ENCODE measurements around the gene ATP2C2. TPM values are rescaled to one million over a fixed set of nuclear protein-coding genes. Genes with fewer than 3 reads are reported as not detected.

Gene ATP2C2
- total and polyA plus RNA-seq, 8 donors, result 1.1 to 141 (median 4.2) TPM; not detected in 2

DNA sequence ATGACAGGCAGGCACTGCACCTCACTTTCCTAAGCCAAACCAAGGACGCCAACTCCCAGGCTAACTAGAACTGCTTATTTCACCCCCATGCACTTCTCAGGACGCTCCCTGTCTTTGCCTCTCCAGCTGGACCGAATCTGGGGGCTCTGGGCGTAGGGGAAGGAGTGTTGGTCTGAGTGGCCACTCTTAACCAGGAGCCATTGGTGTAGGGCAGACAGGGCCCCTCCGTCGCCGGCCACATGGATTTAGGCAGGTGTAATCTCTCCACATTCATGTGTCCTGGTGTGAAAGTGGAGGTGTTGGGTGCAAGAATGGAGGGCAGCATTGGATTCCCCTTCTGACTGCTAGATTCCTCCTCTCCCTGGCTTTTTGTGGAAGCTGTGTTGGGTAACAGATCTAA is 9.8 kb downstream of the ATP2C2 start:
- H3K27me3 ChIP-seq, result no peaks in the 10 kb centered on the region
- no peak for DNase-seq
- intact Hi-C loops (cut with DNase I; ENCODE audit: low total_unique reads), result no loop called here
- no peaks in the 10 kb centered on the region for H3K9me3 ChIP-seq
- 85 to 92% (median 89%) methylated on average over 7 of the region's 7 CpGs for WGBS, 5 donors
- TF ChIP-seq POLR2AphosphoS5 (IDR thresholded peaks at IDR 0.05), result no peak
- no peak for TF ChIP-seq POLR2A (IDR thresholded peaks at IDR 0.05)
- no peaks in the 10 kb centered on the region for H3K36me3 ChIP-seq
- H3K27ac ChIP-seq, result no peak overlapping the region
- no peak overlapping the region for H3K4me3 ChIP-seq
- H3K4me1 ChIP-seq, result peaks cover 0 to 8% (median 0%) of the 10 kb centered on the region in 4 donors

DNA sequence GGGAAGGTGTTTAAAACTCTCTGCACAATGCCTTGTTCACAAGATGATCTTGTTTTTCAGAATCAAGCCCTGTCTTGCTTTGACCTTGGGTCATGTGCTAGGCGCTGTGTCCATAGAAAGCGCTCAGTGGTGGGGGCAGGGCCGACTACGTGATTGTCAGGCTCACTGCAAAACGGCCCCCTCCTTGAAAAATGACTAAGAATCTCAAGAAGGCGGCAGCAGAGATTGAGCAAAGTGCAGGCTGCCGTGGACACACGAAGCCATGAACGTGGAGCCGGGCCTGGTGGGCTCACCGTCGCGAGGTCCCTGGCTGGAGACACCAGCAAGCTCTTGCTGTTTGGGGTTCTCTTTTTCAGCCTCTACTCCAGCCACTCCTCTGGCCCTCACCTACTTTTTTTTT is 10.2 kb downstream of the ATP2C2 start:
- H3K27ac ChIP-seq, result no peak overlapping the region
- peak in 1 of 2 donors; percentile 33 for DNase-seq
- no peaks in the 10 kb centered on the region for H3K27me3 ChIP-seq
- intact Hi-C loops (cut with DNase I; ENCODE audit: low total_unique reads), result no loop called here
- WGBS, 5 donors, result 76 to 84% (median 77%) methylated on average over 13 of the region's 13 CpGs
- no peak overlapping the region for H3K4me3 ChIP-seq
- H3K36me3 ChIP-seq, result no peaks in the 10 kb centered on the region
- H3K4me1 ChIP-seq, result peaks cover 0 to 8% (median 0%) of the 10 kb centered on the region in 4 donors
- H3K9me3 ChIP-seq, result no peaks in the 10 kb centered on the region
- no peak for TF ChIP-seq POLR2A (IDR thresholded peaks at IDR 0.05)
- TF ChIP-seq, protein P1, sequence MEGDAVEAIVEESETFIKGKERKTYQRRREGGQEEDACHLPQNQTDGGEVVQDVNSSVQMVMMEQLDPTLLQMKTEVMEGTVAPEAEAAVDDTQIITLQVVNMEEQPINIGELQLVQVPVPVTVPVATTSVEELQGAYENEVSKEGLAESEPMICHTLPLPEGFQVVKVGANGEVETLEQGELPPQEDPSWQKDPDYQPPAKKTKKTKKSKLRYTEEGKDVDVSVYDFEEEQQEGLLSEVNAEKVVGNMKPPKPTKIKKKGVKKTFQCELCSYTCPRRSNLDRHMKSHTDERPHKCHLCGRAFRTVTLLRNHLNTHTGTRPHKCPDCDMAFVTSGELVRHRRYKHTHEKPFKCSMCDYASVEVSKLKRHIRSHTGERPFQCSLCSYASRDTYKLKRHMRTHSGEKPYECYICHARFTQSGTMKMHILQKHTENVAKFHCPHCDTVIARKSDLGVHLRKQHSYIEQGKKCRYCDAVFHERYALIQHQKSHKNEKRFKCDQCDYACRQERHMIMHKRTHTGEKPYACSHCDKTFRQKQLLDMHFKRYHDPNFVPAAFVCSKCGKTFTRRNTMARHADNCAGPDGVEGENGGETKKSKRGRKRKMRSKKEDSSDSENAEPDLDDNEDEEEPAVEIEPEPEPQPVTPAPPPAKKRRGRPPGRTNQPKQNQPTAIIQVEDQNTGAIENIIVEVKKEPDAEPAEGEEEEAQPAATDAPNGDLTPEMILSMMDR (IDR thresholded peaks at IDR 0.05), result no peak
- no peak for TF ChIP-seq EP300 (IDR thresholded peaks at IDR 0.05)
- TF ChIP-seq POLR2AphosphoS5 (IDR thresholded peaks at IDR 0.05), result no peak

DNA sequence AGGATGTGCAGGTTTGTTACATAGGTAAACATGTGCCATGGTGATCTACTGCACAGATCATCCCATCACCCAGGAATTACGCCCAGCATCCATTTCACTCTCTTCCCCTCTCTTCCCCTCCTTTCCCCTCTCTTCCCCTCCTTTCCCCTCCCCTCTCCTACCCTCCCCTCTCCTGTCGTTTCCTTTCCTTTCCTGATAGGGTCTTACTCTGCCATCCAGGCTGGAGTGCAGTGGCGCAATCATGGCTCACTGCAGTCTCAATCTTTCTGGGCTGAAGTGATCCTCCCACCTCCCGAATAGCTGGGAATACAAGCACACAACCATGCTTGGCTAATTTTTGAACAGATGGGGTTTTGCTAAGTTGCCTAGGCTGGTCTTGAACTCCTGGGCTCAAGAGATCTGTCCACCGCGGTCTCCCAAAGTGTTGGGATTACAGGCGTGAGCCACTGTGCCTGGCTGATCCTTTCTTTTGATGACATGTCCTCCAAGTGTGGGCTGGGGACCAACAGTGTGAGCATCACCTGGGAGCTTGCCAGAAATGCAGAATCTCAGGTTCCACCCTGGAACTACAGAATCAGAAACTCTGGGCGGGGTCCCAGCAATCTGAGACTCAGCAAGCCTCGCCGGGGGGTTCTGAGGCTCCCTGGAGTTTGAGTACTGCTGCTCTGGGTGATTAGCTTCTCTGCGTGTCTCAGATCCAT is 10.8 kb downstream of the ATP2C2 start:
- peaks cover 0 to 8% (median 0%) of the 10 kb centered on the region in 4 donors for H3K4me1 ChIP-seq
- TF ChIP-seq POLR2AphosphoS5 (IDR thresholded peaks at IDR 0.05), result no peak
- no peak for TF ChIP-seq POLR2A (IDR thresholded peaks at IDR 0.05)
- TF ChIP-seq, protein P1 (IDR thresholded peaks at IDR 0.05), result no peak
- no peak for TF ChIP-seq EP300 (IDR thresholded peaks at IDR 0.05)
- H3K36me3 ChIP-seq, result no peaks in the 10 kb centered on the region
- H3K4me3 ChIP-seq, result no peak overlapping the region
- no peak overlapping the region for H3K27ac ChIP-seq
- intact Hi-C loops (cut with DNase I; ENCODE audit: low total_unique reads), result no loop called here
- no peaks in the 10 kb centered on the region for H3K27me3 ChIP-seq
- DNase-seq, result no peak
- peaks cover 0 to 5% (median 2%) of the 10 kb centered on the region in 4 donors for H3K9me3 ChIP-seq
- 73 to 80% (median 77%) methylated on average over 10 to 11 of the region's 11 CpGs for WGBS, 5 donors

DNA sequence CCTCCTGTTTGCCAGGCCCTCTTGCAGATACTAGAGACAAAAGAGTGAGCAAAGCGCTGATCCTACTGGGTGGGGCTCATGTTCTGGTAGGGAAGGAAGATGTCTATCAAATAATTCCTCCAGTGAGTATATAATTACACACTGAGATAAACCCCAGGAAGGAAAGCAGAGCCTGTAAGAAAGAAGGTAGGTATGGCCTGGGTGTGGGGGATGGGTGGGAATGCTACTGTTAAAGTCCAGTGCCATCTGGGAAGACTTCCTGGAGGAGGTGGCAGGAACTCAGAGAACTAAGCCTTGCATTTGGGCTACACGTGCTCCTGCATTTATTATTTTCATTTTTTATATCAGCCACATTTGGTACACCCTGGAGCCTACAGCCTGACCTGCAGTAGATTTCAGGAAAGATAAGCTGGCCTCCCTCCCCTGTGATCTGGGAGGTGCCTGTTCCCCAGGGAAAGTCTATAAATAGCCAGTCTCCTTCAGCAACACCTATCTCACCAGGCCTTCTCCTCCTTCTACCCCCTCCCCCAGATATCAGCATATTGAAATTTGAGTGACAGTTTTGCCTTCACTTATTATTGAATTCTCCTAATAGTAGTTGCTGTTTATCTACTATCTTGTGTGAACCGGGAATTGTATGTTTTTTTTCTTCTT is 11.5 kb downstream of the ATP2C2 start:
- Histone ChIP-seq H3K9me3 (peaks cover 0 to 10% (median 8%) of the 10 kb centered on the region in 4 donors), H3K36me3 (no peaks in the 10 kb centered on the region), H3K27ac (no peak overlapping the region), H3K4me3 (no peak overlapping the region), H3K27me3 (no peaks in the 10 kb centered on the region), H3K4me1 (peaks cover 0 to 8% (median 0%) of the 10 kb centered on the region in 4 donors)
- intact Hi-C loops (cut with DNase I; ENCODE audit: low total_unique reads), result no loop called here
- WGBS, 5 donors, result 15 to 42% (median 36%) methylated on average over 3 of the region's 3 CpGs
- TF ChIP-seq EP300 (IDR thresholded peaks at IDR 0.05) (no peak), POLR2AphosphoS5 (IDR thresholded peaks at IDR 0.05) (no peak), POLR2A (IDR thresholded peaks at IDR 0.05) (no peak)
- TF ChIP-seq, protein P1 (IDR thresholded peaks at IDR 0.05), result no peak
- DNase-seq, result peak in 1 of 2 donors; percentile 34
